Neural progenitor cell (in vitro differentiated cells): ENCODE results near the gene RASD1. TPM values are rescaled to one million over a fixed set of nuclear protein-coding genes. Genes with fewer than 3 reads are reported as not detected.

Experiments
- DNase-seq: peaks from one replicate; pipeline ENCODE4 v3.0.0-alpha.2; 2016; ENCODE audit warnings: low spot score
- H2AFZ ChIP-seq: fragments of 200-600 bp; sonication (generic); replicated peaks from 2 replicates; pipeline ENCODE4 v1.6.1; 2016; ENCODE audit warnings: antibody characterized with exemption
- H3F3A ChIP-seq: fragments of 200-600 bp; sonication (generic); 2 replicates; pipeline ENCODE4 v1.6.1; 2016; ENCODE audit warnings: antibody characterized with exemption, low read depth
- H3K27ac ChIP-seq: fragments of 200-600 bp; sonication (generic); 2 replicates; pipeline ENCODE4 v1.5.1; 2016; ENCODE audit warnings: mild to moderate bottlenecking
- H3K27me3 ChIP-seq: fragments of 200-600 bp; sonication (generic); 2 replicates; pipeline ENCODE4 v1.6.1; 2016; ENCODE audit warnings: mild to moderate bottlenecking, moderate library complexity
- H3K36me3 ChIP-seq: fragments of 200-600 bp; sonication (generic); 2 replicates; pipeline ENCODE4 v1.5.1; 2016
- H3K4me1 ChIP-seq: fragments of 200-600 bp; sonication (generic); 2 replicates; pipeline ENCODE4 v1.6.1; 2016; ENCODE audit warnings: mixed run types
- H3K4me2 ChIP-seq: fragments of 200-600 bp; sonication (generic); 2 replicates; pipeline ENCODE4 v1.6.1; 2016
- H3K4me3 ChIP-seq: fragments of 200-600 bp; sonication (generic); 2 replicates; pipeline ENCODE4 v1.5.1; 2016
- H3K79me2 ChIP-seq: fragments of 200-600 bp; sonication (generic); 2 replicates; pipeline ENCODE4 v1.6.1; 2016; ENCODE audit warnings: low read depth
- H3K9ac ChIP-seq: fragments of 200-600 bp; sonication (generic); 2 replicates; pipeline ENCODE4 v1.6.1; 2016
- H3K9me3 ChIP-seq: fragments of 200-600 bp; sonication (generic); 2 replicates; pipeline ENCODE4 v1.5.1; 2016; ENCODE audit warnings: low read depth
- H4K20me1 ChIP-seq: fragments of 200-600 bp; sonication (generic); 2 replicates; pipeline ENCODE4 v1.6.1; 2016; ENCODE audit warnings: low read depth
- H3K27ac Mint-ChIP-seq: 3 replicates; pipeline ENCODE4 v1.8.0; 2021; ENCODE audit warnings: mixed read lengths
- H3K27me3 Mint-ChIP-seq: 2 replicates; pipeline ENCODE4 v1.8.0; 2022; ENCODE audit warnings: low read depth, mild to moderate bottlenecking, inconsistent platforms, moderate library complexity, mixed read lengths; ENCODE audit not compliant: insufficient read depth
- H3K36me3 Mint-ChIP-seq: 3 replicates; pipeline ENCODE4 v1.8.0; 2021; ENCODE audit warnings: mixed read lengths
- H3K4me1 Mint-ChIP-seq: 3 replicates; pipeline ENCODE4 v1.8.0; 2021; ENCODE audit warnings: mixed read lengths
- H3K4me3 Mint-ChIP-seq: 3 replicates; pipeline ENCODE4 v1.8.0; 2021; ENCODE audit warnings: mild to moderate bottlenecking, moderate library complexity, mixed read lengths
- H3K9me3 Mint-ChIP-seq: 3 replicates; pipeline ENCODE4 v1.8.0; 2020; ENCODE audit warnings: mixed read lengths
- CTCF ChIP-seq: fragments of 200-600 bp; sonication (generic); IDR thresholded peaks from 2 replicates; pipeline ENCODE4 v1.5.1; 2017; ENCODE audit warnings: antibody characterized with exemption, mild to moderate bottlenecking
- EZH2 ChIP-seq: fragments of 200-600 bp; sonication (generic); IDR thresholded peaks from 2 replicates; pipeline ENCODE4 v1.6.1; 2017; ENCODE audit warnings: antibody characterized with exemption, mild to moderate bottlenecking, moderate library complexity
- EZH2phosphoT487 ChIP-seq: fragments of 200-600 bp; sonication (generic); IDR thresholded peaks from 2 replicates; pipeline ENCODE4 v1.6.1; 2017; ENCODE audit warnings: antibody characterized with exemption
- total RNA-seq: library from RNA; depleted of rRNA; stranded (reverse); fragments of >200 nt; gene quantifications from 2 replicates; pipeline ENCODE4 v1.2.3, GENCODE V29; 2015; ENCODE audit warnings: low replicate concordance

Gene RASD1
- total RNA-seq, 1 donor from 2014 or later: 0.88 TPM

- Histone ChIP-seq H3K9me3 (no peaks in the 10 kb centered on the region), H2AFZ (no peak overlapping the region), H3K9ac (no peak overlapping the region), H3K27me3 (peaks cover 31% of the 10 kb centered on the region), H3K79me2 (no peaks in the 10 kb centered on the region), H3F3A (peaks cover 39% of the 10 kb centered on the region), H3K4me1 (peaks cover 47% of the 10 kb centered on the region), H3K27ac (no peak overlapping the region), H3K4me3 (peak overlapping the region; percentile 67), H3K4me2 (peak overlapping the region; percentile 85), H4K20me1 (peaks cover 63% of the 10 kb centered on the region), H3K36me3 (no peaks in the 10 kb centered on the region)
- Mint-ChIP-seq H3K27me3 (peaks cover 16% of the 10 kb centered on the region), H3K36me3 (peaks cover 13% of the 10 kb centered on the region), H3K27ac (no peak overlapping the region), H3K9me3 (no peaks in the 10 kb centered on the region), H3K4me1 (peaks cover 31% of the 10 kb centered on the region), H3K4me3 (peak overlapping the region; percentile 80)
- DNase-seq: no peak
- TF ChIP-seq EZH2phosphoT487 (no peak), EZH2 (no peak), CTCF (no peak)
These were observed 1.7 kb downstream of the RASD1 start for GRCh38 chr17:17494499-17494869.

- Mint-ChIP-seq H3K4me3 (peak overlapping the region; percentile 72), H3K4me1 (peaks cover 31% of the 10 kb centered on the region), H3K9me3 (no peaks in the 10 kb centered on the region), H3K27me3 (peaks cover 16% of the 10 kb centered on the region), H3K27ac (no peak overlapping the region), H3K36me3 (peaks cover 15% of the 10 kb centered on the region)
- peak overlapping the region; percentile 43 for H3K27ac ChIP-seq
- no peaks in the 10 kb centered on the region for H3K9me3 ChIP-seq
- H3K4me2 ChIP-seq: peak overlapping the region; percentile 85
- peak; percentile 70 for DNase-seq
- peaks cover 1% of the 10 kb centered on the region for H3K79me2 ChIP-seq
- peak overlapping the region; percentile 67 for H3K4me3 ChIP-seq
- H3K36me3 ChIP-seq: no peaks in the 10 kb centered on the region
- H3F3A ChIP-seq: peaks cover 39% of the 10 kb centered on the region
- H2AFZ ChIP-seq: no peak overlapping the region
- H3K27me3 ChIP-seq: peaks cover 31% of the 10 kb centered on the region
- peaks cover 67% of the 10 kb centered on the region for H4K20me1 ChIP-seq
- no peak overlapping the region for H3K9ac ChIP-seq
- TF ChIP-seq CTCF: no peak
- no peak for TF ChIP-seq EZH2phosphoT487
- no peak for TF ChIP-seq EZH2
- peaks cover 47% of the 10 kb centered on the region for H3K4me1 ChIP-seq
These were observed 2.2 kb downstream of the RASD1 start for GRCh38 chr17:17493986-17494466.

GRCh38 chr17:17493249-17493985 lies 2.8 kb downstream of the RASD1 start:
- H4K20me1 ChIP-seq: peaks cover 69% of the 10 kb centered on the region
- H2AFZ ChIP-seq: no peak overlapping the region
- Mint-ChIP-seq H3K4me1 (peaks cover 31% of the 10 kb centered on the region), H3K27ac (no peak overlapping the region), H3K9me3 (no peaks in the 10 kb centered on the region), H3K4me3 (peak overlapping the region; percentile 70), H3K27me3 (peaks cover 16% of the 10 kb centered on the region), H3K36me3 (peaks cover 15% of the 10 kb centered on the region)
- H3F3A ChIP-seq: peaks cover 39% of the 10 kb centered on the region
- peaks cover 4% of the 10 kb centered on the region for H3K79me2 ChIP-seq
- no peak overlapping the region for H3K9ac ChIP-seq
- H3K4me1 ChIP-seq: peaks cover 47% of the 10 kb centered on the region
- DNase-seq: peak; percentile 68
- TF ChIP-seq CTCF: no peak
- peak; percentile 30 for TF ChIP-seq EZH2phosphoT487
- TF ChIP-seq EZH2: no peak
- no peaks in the 10 kb centered on the region for H3K9me3 ChIP-seq
- peak overlapping the region; percentile 43 for H3K27ac ChIP-seq
- peak overlapping the region; percentile 85 for H3K4me2 ChIP-seq
- peaks cover 31% of the 10 kb centered on the region for H3K27me3 ChIP-seq
- H3K4me3 ChIP-seq: peak overlapping the region; percentile 67
- no peaks in the 10 kb centered on the region for H3K36me3 ChIP-seq
